GM18868 (cell line): ENCODE data around the gene APOBEC3B.
"Not testable (repeated sequence)": the region's sequence is repeated elsewhere in the genome, so short reads cannot be mapped to it uniquely, and the experiment has no call there.

Source experiments
- ATAC-seq: cut with Tn5 transposase; IDR thresholded peaks from one replicate; pipeline ENCODE4 v1.9.1; 2021; ENCODE audit warnings: mild to moderate bottlenecking, moderate library complexity; ENCODE audit not compliant: unreplicated experiment

The APOBEC3B gene

DNA sequence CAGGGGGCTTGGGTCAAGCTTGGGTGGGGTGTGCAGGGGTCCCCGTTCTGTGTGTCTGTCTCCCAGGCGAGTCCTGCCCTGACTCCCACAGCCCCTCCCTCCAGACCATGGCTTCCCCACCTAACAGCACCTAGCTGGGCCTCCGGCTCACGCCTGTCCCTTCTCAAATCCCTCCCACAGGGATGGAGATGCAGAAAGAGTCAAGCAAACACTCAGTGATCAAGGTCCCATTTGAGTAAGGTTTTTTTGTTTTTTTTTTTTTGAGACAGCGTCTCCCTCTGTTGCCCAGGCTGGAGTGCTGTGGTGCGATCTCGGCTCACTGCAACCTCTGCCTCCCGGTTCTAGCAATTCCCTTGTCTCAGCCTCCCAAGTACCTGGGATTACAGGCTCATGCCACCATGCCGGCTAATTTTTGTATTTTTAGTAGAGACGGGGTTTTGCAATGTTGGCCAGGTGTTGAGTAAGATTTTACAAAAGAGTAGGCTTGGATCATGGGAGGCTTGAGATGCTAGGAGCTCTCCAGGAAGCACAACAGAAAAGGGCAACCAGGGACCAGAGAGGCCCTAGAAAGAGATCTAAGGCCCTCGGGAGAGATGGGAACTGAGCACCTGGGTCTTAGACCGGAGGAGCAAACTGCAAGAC lies 44.5 kb downstream of the APOBEC3B start:
- no peak for ATAC-seq

DNA sequence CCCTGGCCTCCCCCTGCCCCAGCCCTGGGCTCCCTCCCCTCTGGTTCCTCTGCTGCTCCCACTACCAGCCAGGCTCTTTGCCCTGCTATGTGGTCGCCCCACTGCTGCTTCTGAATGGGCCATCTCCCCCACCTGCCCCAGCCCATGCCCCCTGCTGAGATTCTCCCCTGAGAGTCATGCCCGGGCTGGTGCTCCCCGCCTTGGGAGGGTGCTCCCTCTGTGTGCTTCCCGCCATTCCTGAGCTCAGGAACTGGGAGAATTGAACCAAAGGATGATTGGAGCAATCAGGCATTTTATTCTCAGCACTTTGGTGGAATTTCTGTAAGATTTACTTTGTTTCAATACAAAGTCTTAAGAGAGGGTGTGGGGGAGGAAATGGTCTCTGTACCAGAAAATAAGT lies 45.6 kb downstream of the APOBEC3B start:
- ATAC-seq = no peak

DNA sequence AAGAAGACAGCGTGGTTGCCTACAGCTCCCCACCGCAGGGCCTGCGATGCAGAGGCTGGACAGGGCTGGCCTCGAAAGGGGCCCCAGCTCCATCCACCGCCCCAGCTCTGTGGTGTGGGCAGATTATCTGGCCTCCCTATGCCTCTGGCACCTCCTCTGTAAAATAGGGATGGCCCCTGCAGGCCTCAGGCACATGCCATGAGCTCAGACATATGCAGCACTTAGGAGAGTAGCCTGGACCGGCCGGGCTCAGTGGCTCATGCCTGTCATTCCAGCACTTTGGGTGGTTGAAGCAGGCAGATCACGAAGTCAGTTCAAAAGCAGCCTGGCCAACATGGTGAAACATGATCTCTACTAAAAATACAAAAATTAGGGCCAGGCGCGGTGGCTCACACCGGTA lies 46.1 kb downstream of the APOBEC3B start:
- ATAC-seq = no peak

DNA sequence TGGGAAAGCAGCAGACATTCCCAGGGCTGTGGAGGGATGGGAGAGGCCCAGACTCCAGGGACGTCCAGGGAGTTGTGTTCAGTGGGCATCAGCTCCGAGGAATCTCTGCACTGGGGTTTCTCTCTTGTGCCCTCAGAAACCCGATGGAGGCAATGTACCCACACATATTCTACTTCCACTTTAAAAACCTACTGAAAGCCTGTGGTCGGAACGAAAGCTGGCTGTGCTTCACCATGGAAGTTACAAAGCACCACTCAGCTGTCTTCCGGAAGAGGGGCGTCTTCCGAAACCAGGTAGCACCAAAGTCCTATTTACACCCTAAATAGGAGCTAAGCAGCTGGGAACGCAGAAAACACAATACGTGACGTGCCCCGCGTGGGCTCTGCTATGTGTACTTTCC lies 47.1 kb downstream of the APOBEC3B start:
- no peak for ATAC-seq

DNA sequence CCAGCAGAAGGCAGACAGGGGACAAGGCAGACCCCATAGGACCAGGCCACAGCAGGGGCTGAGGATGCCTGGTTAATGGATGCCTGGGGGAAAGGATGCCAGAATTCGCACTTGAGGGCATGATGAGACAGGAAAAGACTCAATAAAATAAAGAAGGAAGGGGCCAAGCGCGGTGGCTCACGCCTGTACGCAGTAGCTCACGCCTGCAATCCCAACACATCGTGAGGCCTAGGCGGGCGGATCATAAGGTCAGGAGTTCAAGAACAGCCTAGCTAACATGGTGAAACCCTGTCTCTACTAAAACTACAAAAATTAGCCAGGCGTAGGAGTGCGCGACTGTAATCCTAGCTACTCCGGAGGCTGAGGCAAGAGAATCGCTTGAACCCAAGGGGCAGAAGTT lies 48.6 kb downstream of the APOBEC3B start:
- ATAC-seq = no peak

DNA sequence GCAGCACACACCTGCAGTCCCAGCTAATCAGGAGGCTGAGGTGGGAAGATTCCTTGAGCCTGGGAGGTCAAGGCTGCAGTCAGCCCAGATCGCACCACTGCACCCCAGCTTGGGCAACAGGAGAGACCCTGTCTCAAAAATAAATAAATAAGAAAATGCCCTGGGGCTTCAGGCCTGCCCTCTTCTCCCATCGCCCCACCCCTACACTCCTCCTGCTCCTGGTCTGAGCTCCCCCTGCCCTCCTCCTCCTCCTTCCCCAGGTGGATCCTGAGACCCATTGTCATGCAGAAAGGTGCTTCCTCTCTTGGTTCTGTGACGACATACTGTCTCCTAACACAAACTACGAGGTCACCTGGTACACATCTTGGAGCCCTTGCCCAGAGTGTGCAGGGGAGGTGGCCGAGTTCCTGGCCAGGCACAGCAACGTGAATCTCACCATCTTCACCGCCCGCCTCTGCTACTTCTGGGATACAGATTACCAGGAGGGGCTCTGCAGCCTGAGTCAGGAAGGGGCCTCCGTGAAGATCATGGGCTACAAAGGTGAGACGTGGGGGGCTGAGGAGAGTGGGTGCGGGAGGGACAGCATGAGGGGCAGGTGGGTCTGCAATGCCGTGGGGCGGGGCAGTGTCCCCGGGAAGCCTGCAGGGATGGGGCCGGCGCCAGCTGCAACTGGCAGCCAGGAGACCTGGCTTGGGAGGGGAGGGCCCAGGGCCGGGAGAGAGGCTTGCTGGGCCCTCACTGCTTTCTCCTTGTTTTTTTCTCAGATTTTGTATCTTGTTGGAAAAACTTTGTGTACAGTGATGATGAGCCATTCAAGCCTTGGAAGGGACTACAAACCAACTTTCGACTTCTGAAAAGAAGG lies 49.5 kb downstream of the APOBEC3B start:
- not testable (repeated sequence) for ATAC-seq

DNA sequence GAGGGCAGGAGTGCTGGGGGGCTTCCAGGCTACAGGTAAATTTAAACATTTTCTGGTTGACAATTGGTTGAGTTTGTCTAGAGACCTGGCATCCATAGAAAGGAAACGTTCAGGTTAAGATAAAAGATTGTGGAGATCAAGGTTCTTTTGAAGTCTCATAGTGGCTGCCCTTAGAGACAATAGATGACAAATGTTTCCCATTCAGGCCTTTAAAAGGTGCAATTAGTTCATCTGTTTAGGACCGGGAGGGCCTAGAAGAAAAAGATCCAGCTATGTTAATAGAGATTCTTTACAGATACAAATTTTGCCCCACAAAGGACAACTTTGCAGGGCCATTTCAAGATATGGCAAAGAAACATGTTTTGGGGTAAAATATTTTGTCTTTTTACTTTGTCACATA lies 54.9 kb downstream of the APOBEC3B start:
- ATAC-seq = not testable (repeated sequence)

DNA sequence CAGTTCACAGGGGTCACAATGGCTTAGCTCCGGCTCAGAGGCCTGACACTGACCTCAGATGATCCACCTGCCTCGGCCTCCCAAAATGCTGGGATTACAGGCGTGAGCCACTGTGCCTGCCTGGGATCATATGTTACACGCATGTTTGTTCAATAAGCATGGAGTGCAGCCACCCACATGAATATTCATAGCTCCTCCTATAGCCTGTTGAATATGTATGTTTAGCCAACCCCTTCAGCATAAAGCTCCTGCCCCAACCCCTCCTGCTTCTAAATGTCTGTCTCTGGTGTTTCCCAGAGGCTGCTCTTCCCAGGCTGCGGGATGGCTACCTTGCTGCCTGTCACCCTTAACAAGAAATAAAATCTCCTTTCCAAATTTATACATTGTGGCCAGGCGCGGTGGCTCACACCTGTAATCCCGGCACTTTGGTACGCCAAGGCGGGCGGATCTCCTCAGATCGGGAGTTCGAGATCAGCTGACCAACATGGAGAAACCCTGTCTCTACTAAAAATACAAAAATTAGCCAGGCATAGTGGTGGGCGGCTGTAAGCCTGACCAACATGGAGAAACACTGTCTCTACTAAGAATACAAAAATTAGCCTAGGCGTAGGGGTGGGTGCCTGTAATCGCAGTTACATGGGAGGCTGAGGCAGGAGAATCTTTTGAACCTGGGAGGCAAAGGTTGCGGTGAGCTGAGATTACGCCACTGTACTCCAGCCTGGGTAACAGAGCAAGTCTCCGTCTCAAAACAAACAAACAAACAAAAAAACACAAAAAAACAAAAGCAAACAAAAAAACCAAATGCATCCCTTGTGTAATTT lies 57.4 kb downstream of the APOBEC3B start:
- no peak for ATAC-seq

DNA sequence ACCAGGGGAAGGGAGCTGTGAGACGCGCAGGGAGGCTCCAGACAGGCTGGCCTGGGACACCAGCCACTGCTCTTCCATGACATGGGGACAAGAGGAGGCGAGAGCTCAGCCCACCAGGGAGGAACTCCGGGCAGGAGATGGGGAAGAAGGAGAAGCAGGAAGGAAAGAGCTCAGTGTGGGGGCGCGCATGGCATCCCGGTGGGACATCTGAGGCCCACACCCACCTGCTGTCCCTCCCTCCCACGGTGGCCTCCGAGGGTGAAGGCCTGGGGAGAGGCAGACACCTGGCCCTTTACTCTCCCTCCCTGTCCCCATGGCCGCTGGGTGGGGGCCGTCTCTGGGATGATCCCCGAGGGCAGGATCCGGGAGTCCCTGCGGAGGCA lies 58.0 kb downstream of the APOBEC3B start:
- not testable (repeated sequence) for ATAC-seq

DNA sequence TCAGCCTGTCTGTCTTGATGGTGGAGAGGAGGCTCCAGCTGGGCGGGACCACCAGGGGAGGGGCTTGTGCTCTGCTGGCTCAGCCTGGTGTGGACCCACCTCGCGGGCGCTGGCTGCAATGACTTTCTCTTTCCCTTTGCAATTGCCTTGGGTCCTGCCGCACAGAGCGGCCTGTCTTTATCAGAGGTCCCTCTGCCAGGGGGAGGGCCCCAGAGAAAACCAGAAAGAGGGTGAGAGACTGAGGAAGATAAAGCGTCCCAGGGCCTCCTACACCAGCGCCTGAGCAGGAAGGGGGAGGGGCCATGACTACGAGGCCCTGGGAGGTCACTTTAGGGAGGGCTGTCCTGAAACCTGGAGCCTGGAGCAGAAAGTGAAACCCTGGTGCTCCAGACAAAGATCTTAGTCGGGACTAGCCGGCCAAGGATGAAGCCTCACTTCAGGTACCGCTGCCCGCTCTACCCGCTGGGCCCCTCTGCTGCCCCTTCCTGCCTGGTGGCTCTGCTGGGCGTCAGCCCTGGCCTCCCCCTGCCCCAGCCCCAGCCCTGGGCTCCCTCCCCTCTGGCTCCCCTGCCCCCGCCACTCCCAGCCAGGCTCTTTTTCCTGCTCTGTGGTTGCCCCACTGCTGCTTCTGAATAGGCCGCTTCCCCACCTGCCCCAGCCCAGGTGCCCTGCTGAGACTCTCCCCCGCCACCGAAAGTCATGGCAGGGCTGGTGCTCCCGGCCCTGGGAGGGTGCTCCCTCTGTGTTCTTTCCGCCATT lies 58.6 kb downstream of the APOBEC3B start, which contains the start of gene APOBEC3F:
APOBEC3F (plus strand) TSS at position 327 of the 759 bp plus-strand sequence; CDS start at position 424, 97 bp downstream.
- ATAC-seq = peak; percentile 94

DNA sequence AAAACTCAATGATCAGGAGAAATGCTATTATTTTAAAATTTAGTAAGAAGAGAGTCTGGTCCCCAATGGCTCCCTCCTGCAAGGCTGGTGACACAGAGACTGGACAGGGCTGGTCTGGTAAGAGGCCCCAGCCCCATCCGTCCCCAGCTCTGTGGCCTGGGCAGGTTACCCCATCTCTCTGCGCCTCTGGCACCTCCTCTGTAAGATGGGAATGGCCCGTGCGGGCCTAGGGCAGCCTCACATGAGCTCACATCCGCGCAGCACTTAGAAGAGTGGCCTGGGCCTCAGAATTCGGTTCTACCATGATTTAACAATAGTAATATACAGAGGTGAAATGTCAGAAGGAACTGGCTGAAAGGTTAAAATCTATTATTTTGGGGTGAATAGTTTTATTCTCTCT lies 59.8 kb downstream of the APOBEC3B start:
- ATAC-seq = no peak
